Fibroblast of skin of abdomen (primary cell): ENCODE results near the gene HOOK1. TPM values are rescaled to one million over a fixed set of nuclear protein-coding genes. Genes with fewer than 3 reads are reported as not detected.

ENCODE experiments used
- DNase-seq: peaks from one replicate; pipeline ENCODE4 v3.0.0-alpha.2; 2013
- polyA plus RNA-seq, 2 experiments: library from polyadenylated mRNA; unstranded; fragments of 120-200 nt; gene quantifications; one replicate each; pipeline ENCODE4 v1.2.1, GENCODE V29; 2013; ENCODE audit not compliant: insufficient read length in 2 of 2

Gene HOOK1
- not detected for polyA plus RNA-seq (2013, experiment 1 of 2; ENCODE audit: insufficient read length)
- polyA plus RNA-seq (2013, experiment 2 of 2; ENCODE audit: insufficient read length) = not detected

- DNase-seq = no peak
Observed at GRCh38 chr1:59814901-59815825, at the start of gene HOOK1. HOOK1 (plus strand) TSS chr1:59814949; CDS start chr1:59815118, 169 bp downstream.

- no peak for DNase-seq
Observed at GRCh38 chr1:59765011-59765730, 49.6 kb upstream of the HOOK1 start.

GRCh38 chr1:59766227-59766855, 48.4 kb upstream of the HOOK1 start:
- DNase-seq = peak; percentile 35

- DNase-seq = peak; percentile 59
Observed at GRCh38 chr1:59767119-59767518, 47.6 kb upstream of the HOOK1 start.

- no peak for DNase-seq
Observed at GRCh38 chr1:59768792-59769735, 45.7 kb upstream of the HOOK1 start.

GRCh38 chr1:59769736-59770095, 45.0 kb upstream of the HOOK1 start:
- no peak for DNase-seq

- DNase-seq = no peak
Observed at GRCh38 chr1:59771361-59771760, 43.4 kb upstream of the HOOK1 start.

- no peak for DNase-seq
Observed at GRCh38 chr1:59775480-59775879, 39.3 kb upstream of the HOOK1 start.

GRCh38 chr1:59776960-59777852, 37.5 kb upstream of the HOOK1 start:
- peak; percentile 76 for DNase-seq

- no peak for DNase-seq
Observed at GRCh38 chr1:59779949-59780348, 34.8 kb upstream of the HOOK1 start.

GRCh38 chr1:59788825-59789224, 25.9 kb upstream of the HOOK1 start:
- DNase-seq = no peak

GRCh38 chr1:59798600-59798999, 16.1 kb upstream of the HOOK1 start:
- no peak for DNase-seq

- no peak for DNase-seq
Observed at GRCh38 chr1:59803458-59804038, 11.2 kb upstream of the HOOK1 start.

- DNase-seq = no peak
Observed at GRCh38 chr1:59804301-59804700, 10.4 kb upstream of the HOOK1 start.

- DNase-seq = no peak
Observed at GRCh38 chr1:59805554-59805953, 9.2 kb upstream of the HOOK1 start.

- no peak for DNase-seq
Observed at GRCh38 chr1:59814180-59814900, 409 bp upstream of the HOOK1 start.

- DNase-seq = no peak
Observed at GRCh38 chr1:59815892-59816291, 1.1 kb downstream of the HOOK1 start.

- no peak for DNase-seq
Observed at GRCh38 chr1:59816318-59816878, 1.6 kb downstream of the HOOK1 start.
